ENCODE measurements around the gene POLG. TPM values are rescaled to one million over a fixed set of nuclear protein-coding genes. Genes with fewer than 3 reads are reported as not detected.

POLG gene
- total RNA-seq, 1 donor from 2014 or later, result 39.7 TPM

DNA sequence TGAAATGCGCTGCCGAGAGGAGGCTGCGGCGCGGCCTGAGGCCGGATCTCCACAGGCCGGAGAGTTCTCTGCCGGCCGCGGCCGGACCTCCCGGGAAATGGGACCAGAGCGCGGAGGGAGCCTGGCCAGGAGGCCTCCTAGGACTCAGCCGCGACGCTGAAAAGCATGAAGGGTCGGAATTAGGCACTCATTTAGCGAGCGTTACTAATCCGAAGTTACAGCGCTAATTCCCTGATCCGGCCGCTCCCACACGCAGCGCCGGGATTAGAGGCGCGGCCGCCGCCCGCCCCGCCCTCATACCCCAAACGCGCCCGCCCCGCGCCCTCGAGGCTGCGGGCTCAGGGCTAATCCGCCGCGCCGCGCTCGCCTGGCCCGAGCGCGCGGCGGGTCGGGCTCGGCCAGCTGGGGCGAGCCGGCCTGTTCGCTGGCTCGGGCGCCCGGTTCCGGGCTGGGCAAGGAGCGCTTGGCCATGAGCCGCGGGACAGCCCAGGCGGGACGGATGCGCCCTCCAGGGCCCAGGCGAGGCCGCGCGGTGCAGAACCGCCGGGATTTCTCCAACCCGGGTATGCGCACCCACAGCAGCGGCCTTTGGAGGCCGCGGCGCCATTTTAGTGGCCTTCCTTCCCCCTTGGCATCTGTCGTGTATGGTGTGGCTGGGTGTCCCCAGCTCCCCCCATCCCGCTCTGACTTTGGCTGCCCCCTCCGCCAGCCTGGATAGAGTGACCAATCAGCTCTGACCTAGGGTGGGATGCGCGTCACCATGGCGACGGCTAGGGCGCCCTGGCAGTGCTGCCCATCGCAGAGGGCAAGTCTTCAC, 36.8 kb upstream of the POLG start:
- intact Hi-C loops (cut with DNase I), result no loop called here
- DNase-seq (ENCODE audit: missing footprints), result no peak
- peak; percentile 66 for ATAC-seq

DNA sequence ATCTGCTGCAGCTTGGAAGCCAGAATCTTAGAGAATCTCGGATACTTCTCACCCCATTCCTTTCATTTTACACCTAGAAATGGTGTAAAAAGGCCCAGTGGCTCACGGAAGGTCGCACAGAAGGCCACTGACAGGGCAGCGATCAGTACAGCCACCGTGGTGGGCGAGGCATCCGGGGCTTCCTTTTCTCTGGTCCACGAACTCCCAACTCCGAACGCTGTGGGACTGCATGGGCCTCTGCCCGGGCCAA, 36.3 kb upstream of the POLG start:
- no peak for ATAC-seq
- intact Hi-C loops (cut with DNase I), result no loop called here
- DNase-seq (ENCODE audit: missing footprints), result no peak

DNA sequence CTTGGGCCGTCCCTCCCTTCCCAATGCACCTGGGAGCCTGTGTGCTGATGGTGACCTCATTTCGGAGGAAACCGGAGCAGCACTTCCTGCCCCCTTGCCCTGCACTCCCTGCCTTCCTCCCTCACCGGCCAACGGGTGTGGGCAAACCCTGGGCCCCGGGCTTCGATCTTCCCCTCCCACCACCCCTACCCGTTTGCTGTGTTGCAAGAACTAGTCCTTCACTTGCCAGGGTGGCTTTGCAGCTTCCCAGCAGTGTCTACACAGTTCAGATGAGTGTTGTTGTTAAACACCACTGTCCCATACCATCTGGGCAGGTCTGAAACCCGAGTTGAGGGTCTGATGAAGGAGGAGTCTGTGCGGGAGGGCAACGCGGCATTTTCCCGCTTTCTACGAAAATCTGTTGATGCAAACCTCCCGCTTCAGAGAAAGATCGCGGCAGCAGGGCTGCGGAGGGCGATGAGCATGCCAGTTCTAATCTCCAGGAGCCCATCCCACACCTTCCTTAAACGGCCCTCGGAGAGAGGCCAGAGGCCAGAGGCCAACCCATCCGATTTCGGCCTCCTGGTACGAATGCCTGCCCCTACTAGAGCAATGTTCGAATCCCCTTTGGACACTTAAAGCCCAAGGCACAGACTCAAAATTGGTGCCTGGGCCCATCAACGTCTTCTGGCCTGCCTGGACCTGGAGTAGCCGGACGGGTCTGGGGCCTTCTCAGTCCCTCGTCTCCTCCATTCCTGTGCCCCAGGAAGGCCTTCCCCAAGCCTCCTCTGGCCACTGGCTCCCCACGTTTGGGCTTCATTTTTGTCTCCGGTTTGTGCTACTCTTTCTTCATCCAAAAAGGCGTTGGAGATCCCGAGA, 35.7 kb upstream of the POLG start:
- intact Hi-C loops (cut with DNase I), result no loop called here
- ATAC-seq (no peak), DNase-seq (ENCODE audit: missing footprints) (no peak)

DNA sequence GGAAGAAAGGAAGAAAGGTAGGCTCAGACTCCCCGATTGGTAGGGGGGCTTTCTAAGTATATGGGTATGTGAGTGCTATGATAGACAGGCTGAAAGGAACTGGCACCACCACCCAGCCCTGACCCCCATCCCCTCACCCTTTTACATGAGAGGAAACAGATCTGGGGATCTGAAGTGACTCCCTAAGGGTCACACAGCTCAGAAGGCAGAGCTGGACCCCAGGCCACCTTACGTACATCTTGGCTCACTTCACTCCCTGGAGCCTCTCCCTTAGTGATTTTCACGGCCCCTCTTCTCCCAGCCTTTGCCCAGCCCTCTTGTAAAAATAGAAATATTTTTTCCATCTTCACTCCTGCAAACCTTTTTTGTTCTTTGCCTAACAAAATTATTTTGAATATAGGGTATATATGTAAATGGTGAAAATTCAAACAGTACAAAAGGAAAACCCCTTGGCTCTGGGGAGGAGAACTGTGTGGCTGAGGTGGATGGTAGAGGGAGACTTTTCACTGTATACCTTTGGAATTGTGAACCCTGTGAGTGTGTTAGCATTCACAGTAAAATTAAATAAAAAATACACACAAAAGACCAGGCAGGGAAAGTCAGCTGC, 34.8 kb upstream of the POLG start:
- intact Hi-C loops (cut with DNase I), result no loop called here
- no peak for ATAC-seq

DNA sequence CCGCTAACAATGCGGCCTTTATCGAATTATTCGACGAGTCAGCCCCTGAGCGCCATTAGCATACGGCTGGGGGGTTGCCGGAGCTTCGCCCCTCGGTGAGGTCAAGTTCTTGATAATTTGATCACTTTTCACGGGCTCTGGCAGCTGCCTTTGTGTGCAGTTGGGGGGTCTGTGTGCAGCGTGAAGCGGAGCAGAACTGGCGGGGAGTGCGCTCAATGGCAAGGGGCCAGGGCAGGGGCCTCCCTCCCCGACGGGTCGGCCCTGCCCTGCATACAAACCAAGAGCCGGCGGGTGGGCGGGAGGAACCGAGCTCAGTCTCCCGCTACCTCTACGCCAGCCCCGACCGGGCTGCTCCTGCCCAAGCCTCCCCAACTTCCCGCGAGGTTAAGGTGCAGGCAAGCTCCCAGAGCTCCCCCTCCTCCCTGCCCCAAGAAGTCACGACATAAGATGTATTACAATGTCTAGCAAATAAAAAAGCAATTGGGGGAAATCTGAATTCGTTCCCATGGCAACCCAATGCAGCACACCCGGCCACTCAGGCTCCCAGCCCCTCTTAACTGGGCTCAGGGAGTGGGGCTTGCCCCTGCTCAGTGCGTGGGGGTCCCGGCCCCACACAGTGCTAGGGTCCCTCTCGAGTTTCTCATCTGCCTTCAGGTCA, 34.1 kb upstream of the POLG start:
- DNase-seq (ENCODE audit: missing footprints) (no peak), ATAC-seq (no peak)
- intact Hi-C loops (cut with DNase I), result no loop called here

More for the DNA sequence above, 34.8 kb upstream of the POLG start:
- no peak for DNase-seq (ENCODE audit: missing footprints)

DNA sequence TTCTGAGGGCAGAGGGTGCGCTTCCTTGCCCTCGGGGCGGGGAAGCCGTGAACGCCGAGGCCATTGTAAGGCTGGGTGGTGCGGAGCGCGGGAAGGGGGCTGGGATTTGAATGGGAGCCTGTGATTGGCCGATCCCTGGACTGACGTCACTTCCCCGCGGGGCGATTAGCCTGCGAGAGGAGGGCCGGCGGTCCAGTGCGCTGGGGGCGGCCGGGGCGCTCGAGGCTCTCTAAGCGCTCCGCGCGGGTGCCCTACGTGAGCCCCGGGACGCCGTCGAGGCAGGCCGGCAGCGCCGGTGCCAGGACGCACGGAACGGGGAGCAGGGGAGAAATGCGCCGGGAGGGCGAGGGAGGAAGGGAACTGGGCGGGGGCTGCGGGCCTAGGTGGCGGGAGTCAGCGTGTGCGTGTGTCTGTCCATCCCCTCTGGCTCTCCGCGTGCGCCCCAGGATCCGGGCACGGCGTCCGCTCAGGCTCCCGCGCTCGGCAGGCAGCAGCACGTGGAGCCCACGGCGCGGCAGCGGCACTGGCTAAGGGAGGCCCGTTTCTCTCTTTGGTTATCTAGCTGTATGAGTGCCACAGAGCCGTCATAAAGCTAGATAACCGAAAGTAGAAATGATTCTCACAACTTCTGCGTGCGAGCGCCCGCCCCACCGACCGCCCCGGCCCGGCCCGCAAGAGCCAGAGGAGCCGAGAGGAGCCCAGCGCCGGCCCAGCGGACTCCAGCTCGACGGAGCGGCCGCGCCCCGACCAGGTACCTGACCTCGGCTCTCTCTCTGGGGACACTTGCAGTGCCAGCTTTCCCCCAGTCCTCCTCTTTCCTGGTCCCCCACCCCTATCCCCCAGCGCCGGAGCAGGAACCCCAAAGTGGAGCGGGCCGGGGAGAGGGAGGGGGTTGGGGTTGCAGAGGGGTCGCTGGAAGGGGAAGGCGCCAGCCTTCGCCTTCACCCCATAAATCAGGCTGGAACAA, 33.1 kb upstream of the POLG start:
- DNase-seq (ENCODE audit: missing footprints) (no peak), ATAC-seq (no peak)
- intact Hi-C loops (cut with DNase I), result no loop called here

DNA sequence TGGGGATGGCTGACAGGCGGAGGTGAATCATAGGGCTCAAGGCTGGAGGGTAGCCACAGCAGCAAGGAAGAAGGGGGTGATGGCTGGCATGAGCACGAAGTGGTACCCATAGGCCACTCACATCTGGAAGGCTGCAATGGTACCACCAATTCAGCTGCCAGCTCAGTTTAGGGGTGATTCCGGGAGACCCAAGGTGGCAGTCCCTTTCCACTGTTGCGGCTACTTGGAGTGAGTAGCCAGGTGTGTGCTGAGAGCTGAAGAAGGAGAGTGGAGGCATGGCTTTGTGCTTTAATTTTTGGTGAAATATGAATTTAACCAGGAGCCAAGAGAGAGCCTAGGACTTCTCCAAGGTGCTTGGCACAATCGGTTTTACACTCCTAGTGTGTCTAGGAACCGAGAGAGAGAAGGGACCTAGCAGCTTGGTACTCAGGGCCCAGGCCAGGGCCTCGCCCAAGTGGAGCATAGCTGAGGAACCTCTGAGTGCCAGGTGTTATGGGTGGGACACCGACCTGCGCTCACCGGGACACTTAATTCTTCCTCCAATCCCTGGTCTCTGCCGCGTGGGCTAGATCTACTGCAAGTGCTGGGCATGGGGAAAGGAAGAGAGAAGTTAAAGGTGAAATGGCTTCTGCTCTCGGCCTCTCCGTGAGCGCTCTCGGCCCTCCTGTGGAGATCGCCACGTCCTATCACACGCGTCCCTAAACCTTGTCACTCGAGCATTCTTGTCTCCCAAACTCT, 32.2 kb upstream of the POLG start:
- ATAC-seq (no peak), DNase-seq (ENCODE audit: missing footprints) (no peak)
- intact Hi-C loops (cut with DNase I), result no loop called here

DNA sequence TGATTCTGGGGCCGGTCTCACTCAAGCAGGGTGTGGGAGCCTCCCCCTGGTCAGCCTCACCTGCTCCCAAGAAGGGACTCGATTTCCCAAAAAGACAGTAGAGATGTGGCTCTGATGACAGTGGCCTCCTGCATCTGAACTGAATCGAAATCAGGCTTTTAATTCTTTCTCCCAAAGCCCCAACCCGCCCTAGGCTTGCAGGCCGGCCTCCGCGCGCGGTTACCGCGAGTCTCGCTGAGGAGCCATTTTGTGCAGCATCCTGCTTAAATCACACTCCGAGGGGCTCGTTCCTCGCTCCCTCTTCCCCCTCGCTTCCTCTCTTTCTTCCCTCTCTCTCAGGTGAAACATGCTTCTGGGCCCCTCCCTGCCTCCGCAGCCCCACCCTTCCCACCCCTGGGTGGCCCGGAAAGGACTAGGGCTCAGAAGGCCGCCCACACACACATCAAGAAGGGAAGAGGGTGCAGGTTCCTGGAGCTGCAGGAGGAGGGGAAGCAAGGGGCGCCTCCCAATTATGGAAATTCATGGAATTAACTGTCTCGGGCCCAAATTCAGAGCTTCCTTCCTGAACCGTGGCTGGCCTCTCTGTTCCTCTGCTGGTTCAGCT, 30.9 kb upstream of the POLG start:
- intact Hi-C loops (cut with DNase I), result no loop called here
- ATAC-seq (no peak), DNase-seq (ENCODE audit: missing footprints) (no peak)

DNA sequence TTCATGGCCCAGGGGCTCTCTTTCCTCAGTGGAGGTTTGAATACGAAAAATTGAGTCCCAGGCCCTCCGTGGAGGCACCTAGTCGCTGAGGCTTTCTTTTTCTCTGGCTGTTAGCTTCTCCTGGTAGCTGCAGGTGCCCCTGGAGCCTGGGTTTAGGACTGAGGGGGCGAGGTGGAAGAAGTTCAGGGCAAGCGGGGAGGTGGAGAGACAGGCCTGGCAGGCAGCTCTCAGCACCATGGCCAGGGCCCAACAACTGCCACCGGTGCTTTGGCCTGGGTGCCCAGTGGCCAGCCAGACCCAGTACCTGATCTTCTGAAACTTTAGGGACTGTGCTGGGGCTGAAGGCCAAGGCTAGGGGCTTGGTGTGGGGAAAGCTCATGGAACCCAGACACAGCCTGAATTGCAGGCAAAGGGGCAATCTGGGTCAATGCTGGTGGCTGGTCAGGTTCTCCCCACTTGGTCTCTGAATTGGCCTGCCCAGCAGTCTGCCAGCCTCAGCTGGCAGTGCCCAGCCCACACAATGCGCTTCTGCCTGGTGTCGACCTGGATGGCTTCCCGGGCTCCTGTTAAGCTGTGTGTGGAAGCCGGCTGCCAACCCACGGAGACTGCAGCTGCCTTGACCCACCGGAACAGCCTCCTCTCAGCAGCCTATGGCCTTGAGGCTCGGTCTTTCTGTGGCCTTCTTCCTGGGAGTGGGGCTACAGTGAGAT, 30.3 kb upstream of the POLG start:
- ATAC-seq (no peak), DNase-seq (ENCODE audit: missing footprints) (no peak)
- intact Hi-C loops (cut with DNase I), result no loop called here

DNA sequence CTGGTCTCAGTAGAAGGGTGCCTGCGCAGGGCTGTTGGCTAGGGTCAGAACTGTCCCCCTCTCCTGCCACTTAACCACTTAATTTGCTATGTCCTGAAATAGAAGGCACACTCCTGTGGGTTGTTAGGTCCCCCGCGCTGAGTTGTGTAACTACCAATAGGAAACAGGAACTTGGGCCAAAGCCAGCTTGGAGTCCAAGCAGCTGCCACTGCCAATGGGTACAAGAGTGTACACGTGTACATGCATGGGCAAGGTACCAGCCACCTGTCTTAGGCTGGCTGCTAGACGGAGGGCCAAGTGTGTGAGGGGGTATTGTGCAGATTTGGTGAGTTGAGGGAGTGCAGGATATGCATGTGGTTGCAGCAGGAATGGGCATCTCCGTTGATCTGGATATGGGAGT, 29.7 kb upstream of the POLG start:
- DNase-seq (ENCODE audit: missing footprints) (no peak), ATAC-seq (no peak)
- intact Hi-C loops (cut with DNase I), result no loop called here

DNA sequence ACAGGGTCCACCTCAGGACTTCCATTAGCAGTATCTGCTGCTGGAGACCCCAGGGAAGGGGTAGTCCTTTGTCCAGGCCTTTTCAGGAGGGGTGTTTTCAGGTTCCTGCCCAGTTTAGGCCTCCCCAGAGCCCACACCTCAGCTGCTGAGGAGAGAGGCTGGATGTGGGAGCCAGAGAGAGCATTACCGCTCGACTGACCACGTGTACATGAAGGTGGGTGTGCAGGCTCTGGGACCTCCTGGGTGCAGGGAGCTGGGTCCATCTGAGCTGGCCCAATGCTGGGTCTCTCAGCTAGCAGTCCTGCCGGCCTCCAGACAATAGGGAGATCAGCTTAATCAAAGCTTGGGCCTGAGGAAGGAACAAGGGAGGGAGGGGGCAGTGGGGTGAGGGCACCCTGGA, 29.1 kb upstream of the POLG start:
- no peak for ATAC-seq
- intact Hi-C loops (cut with DNase I), result no loop called here
- DNase-seq (ENCODE audit: missing footprints), result no peak

DNA sequence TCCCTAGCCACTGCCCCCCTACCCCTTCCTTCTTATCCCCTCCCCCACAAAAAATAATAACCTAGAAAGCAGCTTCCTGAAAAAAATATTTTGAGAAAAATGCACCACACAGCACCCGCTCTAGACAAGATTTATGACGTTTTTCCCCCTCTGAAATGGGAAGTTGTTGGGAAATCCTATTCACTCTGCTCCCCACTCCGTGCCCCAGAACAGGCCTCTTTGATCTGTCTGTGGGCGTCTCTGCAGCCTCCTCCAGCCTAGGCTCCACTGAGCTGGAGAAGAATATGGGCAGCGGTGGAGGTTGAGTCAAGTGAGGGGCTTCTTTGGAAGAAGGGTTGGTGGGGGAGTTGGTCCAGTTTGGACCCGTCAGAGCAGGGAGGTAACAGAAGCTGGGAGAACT, 28.5 kb upstream of the POLG start:
- DNase-seq (ENCODE audit: missing footprints), result no peak
- intact Hi-C loops (cut with DNase I), result no loop called here
- no peak for ATAC-seq

DNA sequence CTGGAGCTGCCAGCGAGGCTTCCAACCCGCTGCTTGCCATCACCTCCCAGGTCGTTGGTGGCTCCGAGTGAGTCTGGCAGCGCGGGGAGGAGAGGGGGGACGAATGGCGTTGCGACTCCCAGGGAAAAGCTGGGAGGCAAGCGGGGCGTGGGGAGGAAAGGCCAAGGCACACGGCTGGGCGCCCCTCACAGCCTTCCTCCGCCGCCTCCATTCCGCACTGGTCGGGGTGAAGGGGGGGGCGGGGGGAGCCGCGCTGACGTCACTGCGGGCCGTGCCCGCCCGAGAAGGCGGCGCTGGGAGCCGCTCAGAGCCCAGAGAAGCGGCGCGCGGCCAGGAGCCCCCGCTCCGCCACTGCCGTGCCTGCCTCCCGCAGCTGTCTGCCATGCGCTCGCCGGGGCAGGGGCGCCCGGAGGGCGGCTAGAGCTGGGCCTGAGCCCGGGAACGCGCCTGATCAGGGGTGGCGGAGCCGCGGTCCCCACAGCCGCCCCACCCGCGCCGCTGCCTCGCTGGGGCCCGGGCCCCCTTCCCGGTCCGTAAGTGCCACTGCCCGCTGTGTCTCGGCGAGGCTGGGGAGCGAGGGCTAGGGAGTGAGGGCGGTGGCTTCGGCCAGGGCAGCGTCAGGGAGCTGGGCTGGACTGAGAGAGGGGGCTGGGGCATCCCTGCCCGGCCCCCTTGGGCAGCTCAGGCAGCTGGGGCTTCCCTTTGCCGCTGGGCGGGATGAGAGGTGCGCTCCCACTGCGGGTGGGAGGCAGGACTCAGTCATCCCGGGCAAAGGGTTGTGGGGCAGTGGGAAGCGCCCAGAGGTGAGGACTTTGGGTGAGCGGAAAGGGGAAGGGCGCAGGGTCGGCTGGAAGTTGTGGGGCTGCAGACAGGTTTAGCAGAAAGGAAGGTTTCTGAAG, 27.8 kb upstream of the POLG start:
- intact Hi-C loops (cut with DNase I), result no loop called here
- no peak for ATAC-seq
- no peak for DNase-seq (ENCODE audit: missing footprints)

DNA sequence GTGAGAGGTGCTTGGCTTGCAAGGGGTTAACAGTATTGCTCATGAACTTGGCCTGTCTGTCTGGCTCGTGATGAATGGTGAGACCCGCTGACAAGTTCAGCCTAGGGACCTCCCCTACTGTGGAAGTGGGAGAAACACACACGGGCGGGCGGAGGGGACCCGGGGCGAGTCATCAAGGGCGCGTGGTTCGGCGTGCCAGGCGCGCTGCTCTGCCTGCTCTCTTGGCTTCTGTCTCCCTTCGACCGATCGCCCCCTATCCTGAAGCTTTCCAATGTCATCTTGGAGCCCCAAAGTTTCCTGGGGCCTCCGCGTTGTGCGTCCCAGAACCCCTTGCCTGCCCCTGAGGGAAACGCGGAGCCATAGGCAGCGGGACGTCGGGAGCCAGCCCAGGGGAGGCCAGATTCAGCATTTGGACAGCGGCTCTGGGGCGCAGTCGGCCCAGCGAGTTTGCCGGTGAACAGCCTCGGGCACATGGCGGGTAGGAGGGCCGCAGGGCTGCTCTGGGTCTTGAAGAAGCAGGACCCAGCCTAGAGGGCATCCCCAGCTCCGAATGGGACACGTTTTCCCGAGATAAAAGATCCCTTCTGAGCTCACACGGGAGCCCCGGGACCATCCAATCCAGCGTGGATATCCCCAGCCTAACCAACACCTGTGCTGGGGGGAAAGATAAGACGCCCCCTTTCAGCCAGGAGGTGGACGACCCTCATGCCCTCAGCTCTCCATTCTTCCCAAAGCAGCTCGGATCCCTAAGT, 27.0 kb upstream of the POLG start:
- DNase-seq (ENCODE audit: missing footprints) (no peak), ATAC-seq (no peak)
- intact Hi-C loops (cut with DNase I), result no loop called here

DNA sequence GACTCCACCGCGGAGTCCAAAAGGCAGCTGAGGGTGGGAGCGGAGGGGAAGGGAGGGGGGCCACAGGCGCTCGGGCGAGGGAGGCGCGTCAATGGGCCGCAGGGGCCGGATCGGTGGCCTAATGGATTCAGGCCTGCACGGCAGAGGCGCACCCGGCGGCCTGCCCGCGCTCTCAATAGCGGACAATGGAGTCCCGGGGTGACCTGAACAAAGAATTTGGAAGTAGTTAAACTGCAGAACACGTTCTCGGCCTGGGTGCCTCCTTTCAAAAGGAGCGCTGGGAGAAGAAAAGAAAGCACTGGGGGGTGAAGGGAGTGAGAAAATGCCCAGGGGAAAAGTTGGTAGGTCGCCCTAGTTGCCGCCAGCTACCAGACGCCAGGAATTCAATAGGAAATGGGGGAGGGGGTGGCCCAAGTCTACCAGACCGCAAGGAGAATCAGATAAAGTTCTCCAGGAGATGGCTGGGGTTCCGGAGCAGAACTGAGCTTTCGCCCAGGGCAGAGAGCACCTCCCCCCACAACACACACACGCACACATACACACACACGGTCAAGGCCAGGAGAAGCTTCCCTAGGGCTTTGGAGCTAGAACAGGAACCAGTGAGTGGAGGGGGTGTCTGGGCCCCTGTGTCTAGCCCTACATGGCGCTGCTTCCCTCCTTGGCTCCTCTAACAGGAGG, 25.8 kb upstream of the POLG start:
- ATAC-seq (no peak), DNase-seq (ENCODE audit: missing footprints) (no peak)
- intact Hi-C loops (cut with DNase I), result no loop called here

Measured in Right ventricle myocardium inferior (tissue), 1 donor.